Activated CD4-positive, alpha-beta T cell treated with anti-CD3 and anti-CD28 coated beads for 36 hours (primary cell): ENCODE measurements around the gene BATF3. TPM values are rescaled to one million over a fixed set of nuclear protein-coding genes. Genes with fewer than 3 reads are reported as not detected.
"Not testable (repeated sequence)": the region's sequence is repeated elsewhere in the genome, so short reads cannot be mapped to it uniquely, and the experiment has no call there.

Source experiments
- ATAC-seq: fragments of 200-7000 bp; cut with Tn5 transposase; one replicate; pipeline ENCODE4 v1.10.0; 2021; ENCODE audit warnings: mild to moderate bottlenecking, moderate library complexity
- CTCF ChIA-PET: fragments of 350-600 bp; sonication (Branson Sonifier 250); formaldehyde crosslinking; loops from one replicate; lab custom pipeline; 2021; ENCODE audit warnings: antibody characterized with exemption; lab: Charles Lee
- POLR2A ChIA-PET: fragments of 350-600 bp; sonication (Branson Sonifier 250); formaldehyde crosslinking; loops from one replicate; lab custom pipeline; 2021; ENCODE audit warnings: antibody characterized with exemption, inconsistent platforms; lab: Charles Lee
- DNase-seq: peaks from one replicate; pipeline ENCODE4 v3.0.0-alpha.2; 2020
- H3K27ac Mint-ChIP-seq: one replicate; pipeline ENCODE4 v1.8.0; 2021; ENCODE audit warnings: mixed read lengths
- H3K27me3 Mint-ChIP-seq: one replicate; pipeline ENCODE4 v1.8.0; 2021; ENCODE audit warnings: mixed read lengths
- H3K36me3 Mint-ChIP-seq: one replicate; pipeline ENCODE4 v1.8.0; 2021; ENCODE audit warnings: low read depth, mixed read lengths
- H3K4me1 Mint-ChIP-seq: one replicate; pipeline ENCODE4 v1.8.0; 2021; ENCODE audit warnings: mixed read lengths
- H3K4me3 Mint-ChIP-seq: one replicate; pipeline ENCODE4 v1.8.0; 2021; ENCODE audit warnings: mild to moderate bottlenecking, moderate library complexity, mixed read lengths
- H3K9me3 Mint-ChIP-seq: one replicate; pipeline ENCODE4 v1.8.0; 2021; ENCODE audit warnings: low read depth, mixed read lengths
- intact Hi-C, 2 experiments: fragments of 100-400 bp; cut with DNase I in 1 of 2; cut with micrococcal nuclease in 1 of 2; formaldehyde crosslinking; loops; one replicate each; pipeline versions ENCODE4 v1.14.2 to v1.15.1; 2022 to 2024; cut with DNase I, micrococcal nuclease
- total RNA-seq, 2 experiments: library from RNA; stranded (reverse); gene quantifications; one replicate each; pipeline ENCODE4 v1.2.3, GENCODE V29; 2021

BATF3 gene
- total RNA-seq, 2 experiments from 2014 or later, result 129 to 149 TPM

DNA sequence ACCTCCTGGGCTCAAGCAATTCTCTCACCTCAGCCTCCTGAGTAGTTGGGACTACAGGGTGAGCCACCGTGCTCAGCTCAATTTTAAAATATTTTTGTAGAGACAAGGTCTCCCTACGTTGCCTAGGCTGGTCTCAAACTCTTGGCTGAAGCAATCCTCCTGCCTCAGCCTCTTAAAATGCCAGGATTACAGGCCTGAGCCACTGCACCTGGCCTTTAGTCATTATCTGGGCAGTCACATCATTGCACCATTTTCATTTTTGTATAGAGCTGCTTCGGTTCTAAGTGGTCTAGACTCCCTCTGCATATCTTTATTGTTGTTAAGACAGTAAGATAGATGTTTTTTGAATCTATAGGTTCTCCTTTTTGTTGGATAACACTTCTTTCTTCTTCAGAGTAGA lies 51.2 kb downstream of the BATF3 start:
- H3K27me3 Mint-ChIP-seq, result no peaks in the 10 kb centered on the region
- no peak overlapping the region for H3K27ac Mint-ChIP-seq

DNA sequence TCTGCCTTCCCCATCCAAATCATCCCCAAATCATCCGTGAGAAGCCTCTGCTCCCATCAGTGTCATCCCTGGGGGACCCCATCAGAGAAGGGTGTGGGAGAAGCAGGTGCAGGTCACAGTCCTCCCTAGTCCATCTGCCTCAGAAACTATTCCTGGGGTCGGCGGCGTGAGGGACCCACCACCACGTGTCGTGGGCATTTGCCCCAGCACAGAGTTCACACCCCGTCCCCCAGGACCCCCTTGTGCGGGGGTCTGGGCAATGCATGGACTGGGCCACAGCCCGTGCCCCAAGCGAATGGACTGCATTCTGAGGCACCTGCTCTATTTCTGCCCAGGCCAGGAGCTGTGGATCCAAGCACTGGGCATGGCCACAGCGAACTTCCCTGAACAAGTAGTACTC lies 52.6 kb downstream of the BATF3 start:
- ChIA-PET CTCF (interaction anchor here (0.5 to 3.1 kb wide), 4 partner anchors 18 to 649 kb away, joined by 3 to 13 read pairs (median 8); no protein-coding TSS in a partner anchor), POLR2A (no interaction called here)
- intact Hi-C loops, result no loop called here
- H3K36me3 Mint-ChIP-seq, result no peaks in the 10 kb centered on the region
- ATAC-seq (no peak), DNase-seq (no peak)
- no peaks in the 10 kb centered on the region for H3K9me3 Mint-ChIP-seq
- no peak overlapping the region for H3K27ac Mint-ChIP-seq
- no peaks in the 10 kb centered on the region for H3K27me3 Mint-ChIP-seq
- H3K4me3 Mint-ChIP-seq, result no peak overlapping the region
- no peaks in the 10 kb centered on the region for H3K4me1 Mint-ChIP-seq

More for the DNA sequence above, 51.2 kb downstream of the BATF3 start:
- intact Hi-C loops, result no loop called here
- no peaks in the 10 kb centered on the region for H3K36me3 Mint-ChIP-seq
- no peak for DNase-seq
- CTCF ChIA-PET, result interaction anchor here (1.0 to 3.1 kb wide), 3 partner anchors 17 to 192 kb away, joined by 3 to 13 read pairs (median 10); no protein-coding TSS in a partner anchor
- H3K4me3 Mint-ChIP-seq, result no peak overlapping the region
- POLR2A ChIA-PET, result no interaction called here
- H3K4me1 Mint-ChIP-seq, result no peaks in the 10 kb centered on the region
- no peaks in the 10 kb centered on the region for H3K9me3 Mint-ChIP-seq
- ATAC-seq, result no peak

DNA sequence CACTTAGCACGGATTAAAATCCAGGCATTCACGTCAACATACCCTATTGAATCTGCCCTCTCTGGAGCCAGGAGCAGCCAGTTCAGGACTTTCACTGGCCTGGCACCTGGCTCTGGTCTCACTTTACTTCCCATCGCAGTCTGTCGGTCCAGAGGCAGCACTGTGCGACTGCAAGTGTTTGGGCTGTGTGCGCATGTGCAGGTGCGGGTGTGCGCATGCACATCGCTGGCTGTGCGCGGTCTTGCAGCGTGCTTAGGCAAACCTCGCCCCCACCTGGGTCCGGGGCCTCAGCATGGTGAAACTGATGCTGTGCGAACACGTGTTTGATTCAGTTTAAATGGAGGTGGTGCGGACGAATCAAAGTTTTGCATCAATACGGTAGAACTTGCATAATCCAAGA lies 53.1 kb downstream of the BATF3 start:
- POLR2A ChIA-PET, result no interaction called here
- no peaks in the 10 kb centered on the region for H3K27me3 Mint-ChIP-seq
- no peak overlapping the region for H3K4me3 Mint-ChIP-seq
- H3K4me1 Mint-ChIP-seq, result no peaks in the 10 kb centered on the region
- H3K36me3 Mint-ChIP-seq, result no peaks in the 10 kb centered on the region
- DNase-seq (no peak), ATAC-seq (no peak)
- intact Hi-C loops, result no loop called here
- CTCF ChIA-PET, result interaction anchor here (0.5 kb wide), 1 partner anchor 649 kb away, joined by 5 read pairs; no protein-coding TSS in a partner anchor
- H3K9me3 Mint-ChIP-seq, result no peaks in the 10 kb centered on the region
- no peak overlapping the region for H3K27ac Mint-ChIP-seq

DNA sequence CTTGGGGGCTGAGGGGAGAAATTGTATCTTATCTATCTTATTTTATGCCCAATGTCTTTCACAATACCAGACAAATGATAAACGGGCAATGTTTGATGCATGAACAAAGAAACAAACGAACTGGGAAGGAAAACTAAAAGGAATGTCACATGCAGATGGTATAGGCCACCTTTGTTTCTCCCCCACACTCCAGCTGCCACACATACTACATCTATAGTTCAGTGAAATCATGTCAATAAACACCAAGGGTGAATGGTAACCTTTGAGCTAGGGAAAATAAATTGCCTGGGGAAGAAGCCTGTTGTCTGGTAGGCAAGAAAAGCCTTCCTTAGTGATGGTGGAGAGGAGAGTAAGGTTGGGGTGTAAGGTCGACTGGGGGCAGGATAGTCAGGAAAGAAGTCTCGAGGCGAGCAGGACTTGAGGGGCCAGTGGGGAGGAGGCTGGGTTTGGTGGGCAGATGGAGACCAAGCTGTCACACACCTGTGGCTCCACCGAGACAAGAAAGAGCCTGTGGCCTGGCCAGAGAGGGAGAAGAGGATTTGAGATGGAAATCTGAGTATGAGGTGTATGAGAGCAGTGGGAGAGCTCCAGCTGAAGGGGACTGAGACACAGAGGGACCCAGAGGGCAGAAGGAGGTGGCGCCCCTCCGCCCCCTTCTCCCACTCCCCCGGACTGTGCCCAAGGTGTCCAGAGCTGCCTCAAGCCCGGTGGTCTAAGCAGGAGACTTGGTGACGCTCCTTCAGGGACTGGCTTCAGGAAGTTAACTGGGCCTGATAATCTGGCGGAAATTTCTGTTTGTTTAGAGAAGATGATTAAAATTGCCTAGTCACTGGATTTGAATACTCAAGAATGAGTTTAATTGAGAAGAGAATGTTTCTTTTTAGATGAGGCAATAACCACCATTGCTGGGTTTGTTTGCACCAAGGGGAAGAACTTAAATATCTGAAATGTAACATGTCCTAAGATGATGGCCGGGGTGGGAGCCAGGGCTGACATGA lies 53.8 kb downstream of the BATF3 start:
- Mint-ChIP-seq H3K27ac (no peak overlapping the region), H3K27me3 (peaks cover 4% of the 10 kb centered on the region), H3K4me3 (no peak overlapping the region), H3K9me3 (no peaks in the 10 kb centered on the region), H3K36me3 (no peaks in the 10 kb centered on the region), H3K4me1 (no peaks in the 10 kb centered on the region)
- ATAC-seq (no peak), DNase-seq (no peak)
- intact Hi-C loops, result no loop called here
- POLR2A ChIA-PET, result no interaction called here
- CTCF ChIA-PET, result interaction anchor here (0.7 to 0.8 kb wide), 2 partner anchors 19 to 31 kb away, joined by 3 read pairs; no protein-coding TSS in a partner anchor

DNA sequence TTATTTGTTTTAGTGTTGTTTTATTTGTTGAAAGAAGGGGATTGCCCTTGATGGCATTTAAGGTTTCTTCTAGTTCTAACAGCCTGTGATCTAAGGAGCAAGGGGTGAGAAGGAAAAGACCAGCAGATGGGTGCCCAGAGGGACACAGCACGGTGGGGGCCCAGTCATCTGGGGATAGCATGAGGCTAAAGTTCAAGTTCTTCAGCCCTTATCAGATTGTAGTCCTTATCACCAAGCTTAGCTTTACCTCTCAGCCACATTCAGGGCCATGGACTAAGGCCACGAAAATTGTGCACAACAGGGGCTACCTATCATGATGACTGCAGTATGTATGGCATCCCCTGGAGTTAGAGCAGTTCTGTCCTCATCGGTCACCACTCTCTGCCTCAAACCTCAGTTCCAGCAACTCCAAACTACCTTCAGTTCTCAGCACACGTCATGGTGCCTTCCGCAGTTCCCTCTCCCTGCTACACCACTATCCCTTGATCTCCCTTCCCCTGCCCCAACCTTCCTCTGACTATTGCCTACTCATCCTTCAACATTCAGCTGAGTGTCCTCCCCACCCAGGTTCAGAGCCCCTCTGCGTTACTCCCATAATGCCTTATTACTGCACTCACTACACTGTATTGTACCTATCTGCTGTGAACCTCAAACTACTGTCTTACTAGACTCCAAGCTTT lies 54.6 kb downstream of the BATF3 start:
- CTCF ChIA-PET, result interaction anchor here (0.8 kb wide), 1 partner anchor 20 kb away, joined by 3 read pairs; no protein-coding TSS in a partner anchor

DNA sequence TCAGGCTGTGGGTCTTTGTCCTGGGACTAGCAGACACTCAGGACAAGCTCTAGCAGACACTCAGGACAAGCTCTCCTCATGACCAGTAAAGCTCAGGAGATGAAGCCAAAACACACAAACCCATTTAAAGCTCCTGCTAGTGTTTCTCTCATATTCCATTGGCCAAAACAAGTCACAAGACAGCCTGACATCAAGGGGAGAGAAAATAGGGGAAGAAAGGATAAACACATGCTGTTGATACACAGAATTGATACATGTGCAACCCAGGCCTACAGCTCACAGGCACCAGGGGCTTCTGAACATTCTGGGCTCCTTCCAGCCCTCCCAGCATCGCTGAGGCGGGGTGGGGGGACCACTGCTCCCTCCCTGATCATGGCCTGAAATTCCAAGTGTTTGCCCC lies 55.8 kb downstream of the BATF3 start:
- no peak for DNase-seq
- H3K4me3 Mint-ChIP-seq, result no peak overlapping the region
- no peaks in the 10 kb centered on the region for H3K4me1 Mint-ChIP-seq
- peaks cover 16% of the 10 kb centered on the region for H3K27me3 Mint-ChIP-seq
- CTCF ChIA-PET, result interaction anchor here (1.0 to 1.2 kb wide), 2 partner anchors 12 to 238 kb away, joined by 3 read pairs; no protein-coding TSS in a partner anchor
- no peak for ATAC-seq
- intact Hi-C loops, result no loop called here
- no peaks in the 10 kb centered on the region for H3K9me3 Mint-ChIP-seq
- POLR2A ChIA-PET, result no interaction called here
- no peaks in the 10 kb centered on the region for H3K36me3 Mint-ChIP-seq
- H3K27ac Mint-ChIP-seq, result no peak overlapping the region

More for the DNA sequence above, 54.6 kb downstream of the BATF3 start:
- POLR2A ChIA-PET, result no interaction called here
- Mint-ChIP-seq H3K27ac (no peak overlapping the region), H3K4me3 (no peak overlapping the region), H3K9me3 (no peaks in the 10 kb centered on the region), H3K4me1 (no peaks in the 10 kb centered on the region), H3K27me3 (peaks cover 11% of the 10 kb centered on the region), H3K36me3 (no peaks in the 10 kb centered on the region)
- DNase-seq (no peak), ATAC-seq (no peak)
- intact Hi-C loops, result no loop called here

DNA sequence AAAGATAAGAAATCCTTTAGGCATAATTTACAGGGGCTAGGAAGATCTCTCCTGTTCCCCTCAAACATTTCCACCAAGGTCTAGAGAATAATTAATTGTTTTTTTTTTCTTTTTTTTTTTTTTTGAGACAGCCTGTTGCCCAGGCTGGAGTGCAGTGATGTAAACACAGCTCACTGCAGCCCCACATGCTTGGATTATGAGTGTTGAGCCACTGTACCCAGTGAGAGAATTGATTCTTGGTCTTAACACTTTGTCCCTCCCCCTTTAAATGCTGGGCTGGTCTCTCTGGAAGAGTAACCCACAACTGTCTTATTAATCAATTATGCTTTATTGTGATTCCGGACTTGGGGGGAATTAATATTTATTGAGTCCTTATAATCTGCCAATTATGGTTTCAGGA lies 57.7 kb downstream of the BATF3 start:
- Mint-ChIP-seq H3K27me3 (peaks cover 22% of the 10 kb centered on the region), H3K36me3 (no peaks in the 10 kb centered on the region), H3K9me3 (no peaks in the 10 kb centered on the region), H3K4me1 (peaks cover 13% of the 10 kb centered on the region), H3K27ac (no peak overlapping the region), H3K4me3 (no peak overlapping the region)
- ChIA-PET CTCF (interaction anchor here (0.6 to 2.6 kb wide), 3 partner anchors 11 to 596 kb away, joined by 3 to 14 read pairs (median 3); no protein-coding TSS in a partner anchor), POLR2A (no interaction called here)
- intact Hi-C loops, result no loop called here
- ATAC-seq (no peak), DNase-seq (no peak)

DNA sequence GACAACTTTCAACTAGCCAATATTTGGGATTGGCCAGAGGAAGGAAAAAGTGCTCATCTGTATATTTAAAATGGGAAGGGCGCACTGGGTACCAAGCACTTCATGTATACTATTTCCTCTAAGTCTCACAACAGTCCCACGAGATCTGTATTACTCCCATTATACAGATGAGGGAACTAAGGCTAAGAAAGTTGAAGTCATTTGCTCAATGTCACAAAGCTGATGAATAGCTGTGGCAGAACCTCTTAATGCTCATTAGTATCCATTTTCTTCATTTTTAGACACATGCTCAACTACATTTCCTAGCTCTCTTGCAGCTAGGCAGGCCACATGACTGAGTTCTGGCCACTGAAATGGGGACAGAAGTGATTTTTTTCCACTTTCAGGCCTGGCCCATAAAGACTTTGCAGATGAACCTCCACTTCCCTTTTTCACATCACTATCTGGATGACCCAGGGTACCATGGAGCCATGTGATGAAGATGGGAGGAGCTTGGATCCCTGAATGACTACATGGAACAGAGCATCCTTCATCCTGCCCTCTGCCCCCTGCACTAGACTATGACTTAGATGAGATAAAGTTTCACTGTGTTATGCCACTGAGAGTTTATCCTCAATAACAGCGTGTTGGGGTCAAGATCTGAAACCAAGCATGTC lies 59.3 kb downstream of the BATF3 start:
- ATAC-seq, result no peak
- H3K27me3 Mint-ChIP-seq, result peaks cover 22% of the 10 kb centered on the region
- DNase-seq, result no peak
- POLR2A ChIA-PET, result no interaction called here
- peaks cover 29% of the 10 kb centered on the region for H3K4me1 Mint-ChIP-seq
- H3K9me3 Mint-ChIP-seq, result no peaks in the 10 kb centered on the region
- no peak overlapping the region for H3K27ac Mint-ChIP-seq
- intact Hi-C loops, result no loop called here
- no peak overlapping the region for H3K4me3 Mint-ChIP-seq
- H3K36me3 Mint-ChIP-seq, result no peaks in the 10 kb centered on the region
- CTCF ChIA-PET, result interaction anchor here (0.7 to 2.6 kb wide), 5 partner anchors 10 to 184 kb away, joined by 4 to 14 read pairs (median 5); no protein-coding TSS in a partner anchor

DNA sequence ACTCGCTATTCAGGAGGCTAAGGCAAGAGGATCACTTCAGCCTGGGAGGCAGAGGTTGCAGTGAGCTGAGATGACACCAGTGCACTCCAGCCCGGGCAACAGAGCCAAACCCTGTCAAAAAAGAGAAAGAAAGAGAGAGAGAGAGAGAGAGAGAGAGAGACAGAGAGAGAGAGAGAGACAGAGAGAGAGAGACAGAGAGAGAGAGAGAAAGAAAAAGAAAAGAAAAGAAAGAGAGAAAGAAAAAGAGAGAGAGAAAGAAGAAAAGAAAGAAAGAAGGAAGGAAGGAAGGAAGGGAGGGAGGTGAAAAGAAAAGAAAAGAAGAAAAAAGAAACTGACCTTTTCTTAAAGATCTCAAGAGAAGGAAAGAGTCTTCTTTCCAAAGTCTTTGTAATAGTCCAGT lies 60.1 kb downstream of the BATF3 start:
- CTCF ChIA-PET, result interaction anchor here (0.9 to 2.6 kb wide), 2 partner anchors 9 to 183 kb away, joined by 4 to 14 read pairs; no protein-coding TSS in a partner anchor
- not testable (repeated sequence) for H3K36me3 Mint-ChIP-seq

DNA sequence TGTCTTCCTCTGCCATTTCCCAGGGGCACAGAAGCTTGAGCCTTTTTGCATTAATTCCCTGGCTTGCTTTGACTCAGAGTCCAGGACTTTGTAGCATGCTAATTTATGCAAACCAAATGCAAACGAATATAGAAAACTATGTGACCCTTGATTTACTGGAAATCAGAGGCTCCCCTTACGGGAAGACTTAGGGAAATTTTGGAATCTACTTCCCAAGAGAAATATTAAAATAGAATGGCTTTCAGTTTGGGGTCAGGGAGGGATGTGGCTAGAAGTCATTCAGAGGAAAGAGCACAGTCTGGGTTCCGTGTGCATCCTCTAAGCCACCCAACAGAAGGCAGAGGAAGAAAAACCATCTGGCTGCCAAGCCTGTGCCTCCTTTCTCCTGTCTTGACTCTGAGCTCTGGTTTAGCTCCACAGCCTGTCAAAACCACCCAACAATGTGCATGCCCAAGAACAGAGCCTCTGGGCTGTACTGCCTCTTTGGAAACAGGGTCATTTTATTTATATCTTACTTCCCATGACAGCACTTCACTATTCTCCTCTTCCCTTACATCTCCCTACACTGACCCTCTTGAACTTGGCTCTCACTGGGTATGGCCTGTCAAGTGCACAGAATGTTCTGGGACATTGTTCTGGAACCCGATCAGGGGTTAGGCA lies 61.0 kb downstream of the BATF3 start:
- ChIA-PET CTCF (no interaction called here), POLR2A (no interaction called here)
- Mint-ChIP-seq H3K36me3 (peaks cover 2% of the 10 kb centered on the region), H3K4me1 (peaks cover 36% of the 10 kb centered on the region), H3K27ac (no peak overlapping the region), H3K4me3 (no peak overlapping the region), H3K27me3 (peaks cover 22% of the 10 kb centered on the region), H3K9me3 (peaks cover 8% of the 10 kb centered on the region)
- no peak for DNase-seq
- no peak for ATAC-seq
- intact Hi-C loops, result no loop called here

More for the DNA sequence above, 60.1 kb downstream of the BATF3 start:
- H3K4me3 Mint-ChIP-seq, H3K9me3 Mint-ChIP-seq, POLR2A ChIA-PET, intact Hi-C loops, ATAC-seq, H3K27ac Mint-ChIP-seq, DNase-seq: not testable (repeated sequence)
- Mint-ChIP-seq H3K4me1 (peaks cover 36% of the 10 kb centered on the region), H3K27me3 (peaks cover 22% of the 10 kb centered on the region)
